ENCODE data around the gene GPD1L.

GPD1L gene

DNA sequence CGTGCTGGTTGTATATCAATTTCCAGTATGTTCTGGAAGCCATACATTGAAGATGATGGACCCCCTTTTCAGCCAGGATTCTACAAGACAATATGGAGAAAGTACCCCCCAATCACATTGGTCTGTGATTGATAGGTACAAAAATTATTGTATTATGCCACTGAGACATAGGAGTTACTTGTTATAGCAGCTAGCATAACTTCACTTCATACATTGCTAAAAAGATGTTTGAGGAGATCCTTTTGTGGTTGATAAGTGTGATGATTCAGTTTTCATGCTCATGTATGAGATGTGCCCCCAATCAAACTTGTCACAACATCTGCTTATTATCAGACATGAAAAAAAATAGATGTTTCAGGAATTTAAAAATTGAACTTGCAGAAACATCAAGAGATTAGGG lies 66.0 kb downstream of the GPD1L start:
- Histone ChIP-seq H3K27ac (ENCODE audit: extremely low read depth, low read depth, low read length) (no peak overlapping the region), H3K4me1 (ENCODE audit: control insufficient read depth, insufficient read depth, low read length) (no peaks in the 10 kb centered on the region), H3K9me3 (ENCODE audit: control insufficient read depth, insufficient read depth, low read depth, low read length) (no peaks in the 10 kb centered on the region), H3K4me3 (ENCODE audit: low read depth, low read length) (no peak overlapping the region), H3K36me3 (ENCODE audit: control insufficient read depth in 2 of 2, insufficient read depth in 1 of 2, low read length in 2 of 2) (peaks cover 0 to 7% of the 10 kb centered on the region in 2 experiments; a peak in 2 of 3 replicates)
- ChIA-PET POLR2A (no interaction called here), CTCF (interaction anchor here (0.6 to 0.9 kb wide), 3 partner anchors 159 to 220 kb away, joined by 3 to 6 read pairs (median 4); no protein-coding TSS in a partner anchor)
- TF ChIP-seq, protein P1, sequence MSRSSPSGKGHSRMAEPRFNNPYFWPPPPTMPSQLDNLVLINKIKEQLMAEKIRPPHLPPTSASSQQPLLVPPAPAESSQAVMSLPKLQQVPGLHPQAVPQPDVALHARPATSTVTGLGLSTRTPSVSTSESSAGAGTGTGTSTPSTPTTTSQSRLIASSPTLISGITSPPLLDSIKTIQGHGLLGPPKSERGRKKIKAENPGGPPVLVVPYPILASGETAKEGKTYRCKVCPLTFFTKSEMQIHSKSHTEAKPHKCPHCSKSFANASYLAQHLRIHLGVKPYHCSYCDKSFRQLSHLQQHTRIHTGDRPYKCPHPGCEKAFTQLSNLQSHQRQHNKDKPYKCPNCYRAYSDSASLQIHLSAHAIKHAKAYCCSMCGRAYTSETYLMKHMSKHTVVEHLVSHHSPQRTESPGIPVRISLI (tag by site-specific recombination; IDR thresholded peaks at IDR 0.05), result no peak
- TF ChIP-seq TCF7L2 (IDR thresholded peaks at IDR 0.05; ENCODE audit: borderline replicate concordance, low read depth, low read length) (no peak), ZNF248 (tag by site-specific recombination; IDR thresholded peaks at IDR 0.05) (no peak), ZFP41 (tag by site-specific recombination; IDR thresholded peaks at IDR 0.05; ENCODE audit: borderline replicate concordance) (no peak), TRIM28 (IDR thresholded peaks at IDR 0.05; ENCODE audit: borderline replicate concordance, low read length) (no peak), ZNF701 (tag by site-specific recombination; IDR thresholded peaks at IDR 0.05) (no peak), GFI1B (tag by site-specific recombination; IDR thresholded peaks at IDR 0.05) (no peak), BCL11A (tag by site-specific recombination; IDR thresholded peaks at IDR 0.05; ENCODE audit: low read depth) (no peak), ZNF274 (IDR thresholded peaks at IDR 0.05; ENCODE audit: low read length) (no peak), ZNF274 (tag by site-specific recombination; IDR thresholded peaks at IDR 0.05; ENCODE audit: borderline replicate concordance) (no peak), ZNF837 (tag by site-specific recombination; IDR thresholded peaks at IDR 0.05) (no peak), ZNF621 (tag by site-specific recombination; IDR thresholded peaks at IDR 0.05) (no peak), KLF1 (tag by site-specific recombination; IDR thresholded peaks at IDR 0.05) (no peak)
- TF ChIP-seq, protein P2, sequence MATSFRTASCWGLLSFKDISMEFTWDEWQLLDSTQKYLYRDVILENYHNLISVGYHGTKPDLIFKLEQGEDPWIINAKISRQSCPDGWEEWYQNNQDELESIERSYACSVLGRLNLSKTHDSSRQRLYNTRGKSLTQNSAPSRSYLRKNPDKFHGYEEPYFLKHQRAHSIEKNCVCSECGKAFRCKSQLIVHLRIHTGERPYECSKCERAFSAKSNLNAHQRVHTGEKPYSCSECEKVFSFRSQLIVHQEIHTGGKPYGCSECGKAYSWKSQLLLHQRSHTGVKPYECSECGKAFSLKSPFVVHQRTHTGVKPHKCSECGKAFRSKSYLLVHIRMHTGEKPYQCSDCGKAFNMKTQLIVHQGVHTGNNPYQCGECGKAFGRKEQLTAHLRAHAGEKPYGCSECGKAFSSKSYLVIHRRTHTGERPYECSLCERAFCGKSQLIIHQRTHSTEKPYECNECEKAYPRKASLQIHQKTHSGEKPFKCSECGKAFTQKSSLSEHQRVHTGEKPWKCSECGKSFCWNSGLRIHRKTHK (tag by site-specific recombination; IDR thresholded peaks at IDR 0.05), result no peak
- TF ChIP-seq, protein P3, sequence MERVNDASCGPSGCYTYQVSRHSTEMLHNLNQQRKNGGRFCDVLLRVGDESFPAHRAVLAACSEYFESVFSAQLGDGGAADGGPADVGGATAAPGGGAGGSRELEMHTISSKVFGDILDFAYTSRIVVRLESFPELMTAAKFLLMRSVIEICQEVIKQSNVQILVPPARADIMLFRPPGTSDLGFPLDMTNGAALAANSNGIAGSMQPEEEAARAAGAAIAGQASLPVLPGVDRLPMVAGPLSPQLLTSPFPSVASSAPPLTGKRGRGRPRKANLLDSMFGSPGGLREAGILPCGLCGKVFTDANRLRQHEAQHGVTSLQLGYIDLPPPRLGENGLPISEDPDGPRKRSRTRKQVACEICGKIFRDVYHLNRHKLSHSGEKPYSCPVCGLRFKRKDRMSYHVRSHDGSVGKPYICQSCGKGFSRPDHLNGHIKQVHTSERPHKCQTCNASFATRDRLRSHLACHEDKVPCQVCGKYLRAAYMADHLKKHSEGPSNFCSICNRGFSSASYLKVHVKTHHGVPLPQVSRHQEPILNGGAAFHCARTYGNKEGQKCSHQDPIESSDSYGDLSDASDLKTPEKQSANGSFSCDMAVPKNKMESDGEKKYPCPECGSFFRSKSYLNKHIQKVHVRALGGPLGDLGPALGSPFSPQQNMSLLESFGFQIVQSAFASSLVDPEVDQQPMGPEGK (tag by site-specific recombination; IDR thresholded peaks at IDR 0.05), result no peak

DNA sequence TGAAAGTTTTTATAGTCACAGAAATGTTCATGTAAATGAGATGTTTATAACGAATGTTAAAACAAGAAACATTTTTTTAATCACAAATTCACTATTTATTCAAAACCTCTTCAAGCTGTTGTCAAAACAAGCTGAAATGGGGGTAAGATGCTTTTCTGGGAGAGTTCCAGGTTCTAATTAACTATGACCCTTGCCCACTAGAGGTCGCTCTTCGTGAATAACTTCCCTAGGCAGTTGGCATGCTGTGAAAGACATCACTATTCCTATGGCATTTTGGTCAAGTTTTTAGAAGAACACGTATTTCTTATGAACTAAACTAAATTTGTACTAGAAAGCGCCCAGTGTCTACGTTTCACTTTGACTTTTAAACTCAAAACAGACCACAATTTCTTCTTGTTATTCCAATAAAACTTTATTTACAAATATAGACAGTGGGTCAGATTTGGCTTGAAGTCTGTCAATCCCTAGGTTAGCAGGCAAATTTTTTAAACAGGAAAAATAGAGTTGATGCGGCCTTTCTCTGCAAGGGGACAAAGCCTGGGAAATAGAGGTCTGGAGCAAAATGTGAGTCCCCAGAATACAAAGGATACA lies 69.3 kb downstream of the GPD1L start:
- no peak overlapping the region for H3K4me3 ChIP-seq (ENCODE audit: low read depth, low read length)
- no peaks in the 10 kb centered on the region for H3K9me3 ChIP-seq (ENCODE audit: control insufficient read depth, insufficient read depth, low read depth, low read length)
- ChIA-PET CTCF (interaction anchor here (0.6 to 2.9 kb wide), 19 partner anchors 11 to 539 kb away, joined by 3 to 12 read pairs (median 3); no protein-coding TSS in a partner anchor), POLR2A (no interaction called here)
- H3K4me1 ChIP-seq (ENCODE audit: control insufficient read depth, insufficient read depth, low read length), result no peaks in the 10 kb centered on the region
- H3K27ac ChIP-seq (ENCODE audit: extremely low read depth, low read depth, low read length), result no peak overlapping the region
- TF ChIP-seq ZNF169 (tag by site-specific recombination; IDR thresholded peaks at IDR 0.05) (no peak), ZNF654 (tag by site-specific recombination; IDR thresholded peaks at IDR 0.05; ENCODE audit: low read depth) (peak; percentile 43; the same call in 1 of the 2 replicates), ZNF660 (tag by site-specific recombination; IDR thresholded peaks at IDR 0.05) (no peak), ZNF530 (tag by site-specific recombination; IDR thresholded peaks at IDR 0.05; ENCODE audit: low read depth) (no peak)
- H3K36me3 ChIP-seq (ENCODE audit: control insufficient read depth in 2 of 2, insufficient read depth in 1 of 2, low read length in 2 of 2), result no peaks in the 10 kb centered on the region; a peak in 1 of 3 replicates
